Lower leg skin (tissue), 4 donors: Measurements from ENCODE around the gene ETS1. TPM values are rescaled to one million over a fixed set of nuclear protein-coding genes. Genes with fewer than 3 reads are reported as not detected.

Source experiments
- DNase-seq, 2 donors: peaks; one replicate each; pipeline ENCODE4 v3.0.0-alpha.2; 2019; ENCODE audit warnings: low spot score in 2 of 2
- H3K4me3 ChIP-seq: fragments of 200-600 bp; sonication (generic); 2 replicates; pipeline ENCODE4 v1.5.1; 2017; ENCODE audit warnings: mild to moderate bottlenecking, low read depth; ENCODE audit not compliant: poor library complexity, severe bottlenecking
- POLR2A ChIP-seq, 2 donors: fragments of 450-650 bp; IDR thresholded peaks; one replicate each; pipeline ENCODE4 v1.6.1; 2016 to 2017; ENCODE audit warnings: antibody characterized with exemption in 2 of 2, mild to moderate bottlenecking in 1 of 2, moderate library complexity in 1 of 2
- WGBS, 2 donors: methylation state at CpG; one replicate each; pipeline ENCODE4 v1.1.5; 2018; 5-methylcytosine and 5-hydroxymethylcytosine counted together
- intact Hi-C: fragments of 100-400 bp; cut with DNase I; formaldehyde crosslinking; loops from one replicate; pipeline ENCODE4 v1.15.0; 2023; ENCODE audit warnings: low total_unique reads
- total RNA-seq, 4 donors: library from RNA; depleted of rRNA; stranded (reverse); fragments of >200 nt; gene quantifications; one replicate each; pipeline ENCODE4 v1.1.0, GENCODE V29; 2016
- TF ChIP-seq, protein P1 (sequence below), 3 donors: fragments of 450-650 bp; IDR thresholded peaks; one replicate each; pipeline ENCODE4 v1.5.1; 2016; ENCODE audit warnings: antibody characterized with exemption in 3 of 3, mild to moderate bottlenecking in 3 of 3, moderate library complexity in 2 of 3

The ETS1 gene
- total RNA-seq, 4 donors from 2014 or later = 20.6 to 38.7 (median 21.8) TPM

DNA sequence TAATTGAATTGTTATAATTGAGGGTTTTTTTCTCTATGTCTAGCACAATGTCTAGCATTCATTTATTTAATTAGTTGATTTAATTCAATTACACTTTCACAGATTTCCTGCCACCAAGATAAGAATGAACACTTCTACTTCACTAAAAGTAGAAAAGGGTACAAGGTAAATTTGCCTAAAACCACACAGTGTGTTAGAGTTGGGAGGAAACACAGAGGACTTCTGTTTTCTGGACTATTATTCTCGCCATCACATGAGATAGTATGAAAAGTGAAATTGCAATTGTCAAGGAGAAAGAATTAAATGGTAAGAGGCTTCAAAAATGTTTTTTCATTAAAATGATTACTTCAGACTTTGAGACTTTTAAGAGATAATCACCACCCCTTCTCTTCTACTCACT lies 109.5 kb downstream of the ETS1 start:
- intact Hi-C loops = no loop called here
- 87 to 91% methylated on average over 1 of the region's 1 CpG for WGBS, 2 donors
- no peak for DNase-seq

DNA sequence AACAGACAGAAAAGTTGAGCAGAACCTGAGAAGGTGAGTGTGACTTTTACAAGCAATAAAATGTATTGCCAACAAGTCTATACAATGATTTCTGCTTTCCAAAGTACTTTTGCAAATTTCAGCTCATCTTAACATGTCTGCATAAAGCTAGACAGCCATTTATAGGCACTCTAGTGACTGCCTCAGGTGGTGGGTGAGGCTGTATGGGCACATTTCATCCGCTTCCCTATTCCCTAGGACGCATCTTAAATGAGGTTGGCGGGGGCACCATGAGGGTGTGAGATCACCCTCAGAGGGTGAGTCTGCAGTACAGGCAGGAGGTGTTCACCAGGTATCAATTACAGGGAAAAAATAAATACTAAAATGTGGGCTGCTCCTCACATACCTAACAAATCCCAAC lies 110.1 kb downstream of the ETS1 start:
- no peak for DNase-seq
- no peak for TF ChIP-seq POLR2A (IDR thresholded peaks at IDR 0.05)
- TF ChIP-seq, protein P1, sequence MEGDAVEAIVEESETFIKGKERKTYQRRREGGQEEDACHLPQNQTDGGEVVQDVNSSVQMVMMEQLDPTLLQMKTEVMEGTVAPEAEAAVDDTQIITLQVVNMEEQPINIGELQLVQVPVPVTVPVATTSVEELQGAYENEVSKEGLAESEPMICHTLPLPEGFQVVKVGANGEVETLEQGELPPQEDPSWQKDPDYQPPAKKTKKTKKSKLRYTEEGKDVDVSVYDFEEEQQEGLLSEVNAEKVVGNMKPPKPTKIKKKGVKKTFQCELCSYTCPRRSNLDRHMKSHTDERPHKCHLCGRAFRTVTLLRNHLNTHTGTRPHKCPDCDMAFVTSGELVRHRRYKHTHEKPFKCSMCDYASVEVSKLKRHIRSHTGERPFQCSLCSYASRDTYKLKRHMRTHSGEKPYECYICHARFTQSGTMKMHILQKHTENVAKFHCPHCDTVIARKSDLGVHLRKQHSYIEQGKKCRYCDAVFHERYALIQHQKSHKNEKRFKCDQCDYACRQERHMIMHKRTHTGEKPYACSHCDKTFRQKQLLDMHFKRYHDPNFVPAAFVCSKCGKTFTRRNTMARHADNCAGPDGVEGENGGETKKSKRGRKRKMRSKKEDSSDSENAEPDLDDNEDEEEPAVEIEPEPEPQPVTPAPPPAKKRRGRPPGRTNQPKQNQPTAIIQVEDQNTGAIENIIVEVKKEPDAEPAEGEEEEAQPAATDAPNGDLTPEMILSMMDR (IDR thresholded peaks at IDR 0.05) = no peak
- H3K4me3 ChIP-seq = no peak overlapping the region
- WGBS, 2 donors = 70 to 79% methylated on average over 3 of the region's 3 CpGs
- intact Hi-C loops = no loop called here

More for the DNA sequence above, 109.5 kb downstream of the ETS1 start:
- no peak for TF ChIP-seq POLR2A (IDR thresholded peaks at IDR 0.05)
- TF ChIP-seq, protein P1 (IDR thresholded peaks at IDR 0.05) = no peak
- no peak overlapping the region for H3K4me3 ChIP-seq

DNA sequence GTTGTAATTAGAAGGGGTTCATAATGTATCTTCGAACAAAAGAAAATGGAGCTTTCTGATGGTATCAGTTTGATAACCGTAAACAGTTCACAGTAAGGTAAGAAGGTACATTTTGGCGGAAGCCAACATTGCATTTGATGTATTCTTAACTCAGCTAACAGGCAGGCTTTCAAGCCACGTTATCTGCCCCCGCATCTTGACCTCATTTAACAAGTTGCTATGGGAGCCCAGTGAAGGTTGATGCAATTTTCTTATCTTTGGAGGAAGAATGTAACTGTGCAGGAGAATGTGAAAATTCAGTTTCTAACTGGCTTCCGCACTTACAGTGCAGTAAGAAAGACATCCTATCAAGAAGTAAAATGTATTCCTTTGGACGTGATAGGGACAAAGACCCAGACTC lies 110.6 kb downstream of the ETS1 start:
- TF ChIP-seq, protein P1 (IDR thresholded peaks at IDR 0.05) = no peak
- TF ChIP-seq POLR2A (IDR thresholded peaks at IDR 0.05) = no peak
- no peak for DNase-seq
- intact Hi-C loops = no loop called here
- 42 to 53% methylated on average over 7 of the region's 7 CpGs for WGBS, 2 donors
- no peak overlapping the region for H3K4me3 ChIP-seq

DNA sequence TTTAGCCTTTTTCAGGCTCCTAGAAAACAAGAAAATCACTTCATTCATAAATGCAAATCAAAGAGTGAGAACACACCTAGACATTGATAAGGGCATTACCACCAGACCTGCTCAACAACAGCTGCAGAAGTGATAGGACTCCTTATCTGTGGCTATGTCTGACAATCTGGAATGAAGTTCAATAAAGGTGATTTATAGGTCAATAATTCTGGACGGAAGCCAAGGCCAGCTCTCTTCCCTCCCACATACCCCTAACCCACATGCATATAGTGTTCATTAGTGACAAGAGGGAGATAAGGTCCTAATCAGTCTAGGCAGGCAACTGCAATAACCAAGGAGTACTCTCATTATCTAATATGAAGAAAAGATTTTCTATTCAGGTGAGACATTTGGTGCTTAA lies 111.3 kb downstream of the ETS1 start:
- no peak for TF ChIP-seq POLR2A (IDR thresholded peaks at IDR 0.05)
- TF ChIP-seq, protein P1 (IDR thresholded peaks at IDR 0.05) = no peak
- H3K4me3 ChIP-seq = no peak overlapping the region
- DNase-seq = no peak
- 9 to 48% methylated on average over 1 of the region's 1 CpG for WGBS, 2 donors
- intact Hi-C loops = no loop called here

DNA sequence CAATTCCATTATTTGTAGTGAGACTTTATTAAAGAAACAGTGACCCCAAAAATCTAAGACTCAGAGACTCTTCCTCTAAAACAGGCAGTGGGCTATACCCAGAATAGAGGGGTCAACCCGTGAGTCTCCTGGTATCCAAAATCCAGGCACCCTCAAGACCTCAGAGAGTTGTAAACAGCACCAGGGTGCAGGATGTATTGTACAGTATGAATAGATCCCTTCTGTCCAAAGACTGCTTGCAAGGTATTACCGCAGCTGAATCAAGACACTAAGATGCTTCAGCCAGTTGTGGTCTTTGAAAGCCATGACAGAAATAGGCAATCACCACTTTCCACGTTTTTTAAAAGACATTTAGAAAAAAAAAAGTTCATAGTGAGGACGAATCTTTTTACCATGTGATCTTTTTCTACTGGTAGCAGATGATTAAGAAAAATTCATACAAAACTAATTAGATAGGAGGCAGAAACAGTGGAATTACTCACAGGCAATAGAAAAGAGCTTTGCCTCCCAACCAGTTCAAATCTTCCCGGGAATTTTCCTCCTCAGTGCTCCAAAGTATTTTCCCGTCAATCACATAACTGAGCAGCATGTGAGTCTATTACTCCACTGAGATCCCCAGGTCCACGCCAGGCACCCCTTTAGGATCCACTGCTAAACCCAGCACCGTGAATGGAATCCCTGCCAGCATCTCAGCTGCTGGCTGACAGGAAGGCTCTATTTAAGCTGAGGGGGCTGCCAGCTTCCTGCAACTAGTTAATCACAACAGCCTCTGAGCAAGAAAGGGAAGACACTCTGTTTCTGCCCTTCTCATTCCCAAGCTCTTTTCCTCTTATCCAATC lies 113.1 kb downstream of the ETS1 start:
- DNase-seq = no peak
- H3K4me3 ChIP-seq = no peak overlapping the region
- intact Hi-C loops = no loop called here
- 45 to 48% methylated on average over 8 of the region's 8 CpGs for WGBS, 2 donors
- TF ChIP-seq, protein P1 (IDR thresholded peaks at IDR 0.05) = no peak
- TF ChIP-seq POLR2A (IDR thresholded peaks at IDR 0.05) = no peak
